ENCODE data around the gene PTPA. TPM values are rescaled to one million over a fixed set of nuclear protein-coding genes. Genes with fewer than 3 reads are reported as not detected.
A peak's percentile ranks its signal among the peaks of the same experiment; 100 is the strongest.

Gene PTPA
- total RNA-seq, 1 donor, result 55.2 TPM

DNA sequence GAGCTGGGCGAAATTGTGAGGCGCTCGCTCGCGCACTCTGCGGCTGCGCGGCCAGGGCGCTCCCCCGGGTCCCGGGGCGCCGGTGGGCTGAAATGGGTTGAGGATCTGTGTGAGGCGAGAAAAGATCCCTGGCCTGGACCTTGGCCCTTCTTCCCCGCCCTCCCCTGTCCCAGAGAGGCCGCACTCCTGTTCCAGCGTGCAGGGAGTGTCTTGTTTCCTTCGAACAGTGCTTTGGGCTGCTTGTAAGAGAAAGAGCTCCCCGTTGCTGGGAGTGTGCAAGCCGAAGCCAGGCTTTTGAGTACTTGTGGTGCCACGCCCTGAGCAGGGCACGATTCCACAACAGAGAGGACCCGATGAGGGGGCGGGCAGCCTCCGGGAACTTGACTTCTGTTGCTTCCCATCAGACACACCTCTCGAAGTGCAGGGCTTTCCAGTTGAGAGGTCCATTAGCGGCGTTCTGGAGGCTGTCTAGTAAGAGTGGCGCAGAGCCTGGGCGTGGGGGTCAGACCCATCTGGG lies 29.8 kb upstream of the PTPA start:
- DNase-seq (ENCODE audit: low read depth in 2 of 3, low spot score in 2 of 3), result no peak

DNA sequence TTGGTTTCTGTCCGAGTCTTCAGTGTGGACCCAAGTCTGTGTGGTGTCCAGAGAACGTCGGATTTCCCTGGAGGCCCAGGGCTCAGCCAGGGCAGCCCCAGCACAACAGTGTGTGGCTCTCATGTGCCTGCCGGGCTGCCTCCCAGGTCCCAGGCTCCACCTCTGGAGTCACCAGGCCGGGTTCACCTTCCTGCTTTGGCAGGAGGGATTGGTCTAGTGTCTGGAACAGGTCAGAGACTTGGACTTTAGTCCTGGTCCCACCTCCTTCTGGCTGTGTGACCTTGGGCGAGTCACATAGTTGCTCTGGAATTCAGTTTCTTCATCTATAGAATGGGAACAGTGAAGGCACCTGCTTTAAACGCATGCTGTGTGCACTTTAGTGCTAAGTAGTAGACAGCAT lies 27.1 kb upstream of the PTPA start:
- DNase-seq (ENCODE audit: low read depth in 2 of 3, low spot score in 2 of 3), result no peak

DNA sequence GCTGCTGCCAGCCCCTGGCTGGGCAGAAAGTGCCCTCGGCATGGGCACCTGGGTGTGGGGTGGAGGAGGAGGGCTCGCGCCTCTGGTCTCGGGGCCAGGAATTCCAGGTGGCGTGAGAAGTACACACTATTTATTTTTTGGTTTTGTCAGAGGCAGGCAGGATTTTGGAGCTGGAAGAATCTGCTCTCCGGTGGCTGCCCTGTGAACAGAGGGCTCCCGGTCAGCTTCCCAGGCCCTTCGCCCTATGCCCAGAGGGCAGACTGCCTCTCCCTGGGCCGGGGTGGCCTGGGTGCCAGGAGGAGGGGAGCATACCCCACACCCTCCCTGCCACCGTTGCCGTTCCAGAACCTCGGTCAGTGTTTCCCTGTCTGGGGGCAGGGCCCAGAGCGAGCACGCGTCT lies 22.0 kb upstream of the PTPA start:
- no peak for DNase-seq (ENCODE audit: low read depth in 2 of 3, low spot score in 2 of 3)

DNA sequence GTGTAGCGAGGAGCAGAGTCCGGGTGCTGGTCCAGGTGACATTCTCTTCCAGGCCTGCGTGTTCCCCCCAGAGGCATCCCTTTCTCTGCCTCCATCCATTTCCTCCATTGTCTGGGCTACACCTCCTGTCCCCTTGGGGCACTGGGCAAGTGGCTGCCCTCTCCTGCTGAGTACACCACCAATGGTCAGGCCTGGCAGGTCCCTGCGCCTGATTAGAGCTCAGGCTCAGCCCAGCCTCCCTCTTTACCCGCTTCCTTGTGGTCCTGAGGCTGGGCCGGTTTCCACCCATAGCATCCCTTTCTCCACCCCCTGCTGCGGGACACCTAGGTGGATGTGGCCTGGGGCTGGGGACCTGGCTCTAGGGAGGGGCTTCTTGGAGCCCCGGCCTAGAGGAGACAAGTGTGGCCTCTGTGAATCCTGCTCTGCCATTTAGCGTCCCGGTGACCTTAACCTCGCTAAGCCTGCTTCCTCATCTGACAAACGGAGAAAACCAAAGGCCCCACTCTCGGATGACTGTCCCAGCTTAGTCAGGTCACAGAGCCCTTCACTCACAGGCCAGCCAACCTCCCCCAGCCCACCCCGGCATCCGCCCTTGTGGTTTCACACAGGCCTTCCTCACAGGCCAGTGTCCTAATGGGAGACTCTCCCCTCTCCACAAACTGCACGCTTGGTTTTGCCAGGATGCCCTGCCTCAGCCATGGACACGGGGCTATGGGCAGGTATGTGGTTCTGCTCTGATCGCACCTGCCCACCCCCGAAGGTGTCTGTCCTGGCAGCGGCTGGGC lies 17.4 kb upstream of the PTPA start:
- DNase-seq (ENCODE audit: low read depth in 2 of 3, low spot score in 2 of 3), result no peak

DNA sequence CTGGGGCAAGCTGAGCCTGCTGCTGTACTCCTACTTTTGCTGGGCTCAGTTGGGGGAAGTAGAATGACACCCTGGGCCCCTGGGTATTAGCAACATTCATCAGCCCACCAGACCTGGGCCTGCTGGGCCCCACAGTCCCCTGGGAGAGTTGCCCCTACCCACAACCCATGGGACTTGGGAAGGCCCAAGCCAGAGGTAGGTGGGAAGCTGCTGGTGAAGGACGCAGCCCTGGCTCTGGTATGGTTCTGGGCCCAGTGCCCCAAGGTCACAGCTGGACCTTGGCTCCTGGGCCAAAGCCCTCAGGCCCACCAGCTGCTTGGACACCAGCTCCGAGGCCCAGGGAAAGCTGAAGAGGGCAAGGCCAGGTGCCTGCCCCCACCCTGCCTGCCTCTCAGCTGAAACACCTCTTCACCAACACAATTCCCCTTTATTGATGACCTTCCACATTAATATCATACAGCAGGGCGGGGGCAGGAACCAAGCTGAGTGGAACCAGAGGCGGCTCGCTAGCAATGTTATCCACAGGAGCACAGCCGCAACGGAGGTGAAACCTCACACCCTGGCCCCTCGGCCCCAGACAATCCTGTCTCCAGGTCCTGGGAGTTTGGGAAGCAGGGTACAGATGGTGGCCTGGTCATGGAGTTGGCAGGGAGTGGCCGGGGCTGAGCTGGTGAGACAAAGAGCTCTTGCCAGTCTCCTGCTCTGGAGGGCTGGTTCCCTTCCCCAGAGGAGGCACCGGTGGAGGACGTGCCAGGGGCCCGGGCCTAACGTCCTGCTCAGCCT lies 16.6 kb upstream of the PTPA start:
- no peak for DNase-seq (ENCODE audit: low read depth in 2 of 3, low spot score in 2 of 3)

DNA sequence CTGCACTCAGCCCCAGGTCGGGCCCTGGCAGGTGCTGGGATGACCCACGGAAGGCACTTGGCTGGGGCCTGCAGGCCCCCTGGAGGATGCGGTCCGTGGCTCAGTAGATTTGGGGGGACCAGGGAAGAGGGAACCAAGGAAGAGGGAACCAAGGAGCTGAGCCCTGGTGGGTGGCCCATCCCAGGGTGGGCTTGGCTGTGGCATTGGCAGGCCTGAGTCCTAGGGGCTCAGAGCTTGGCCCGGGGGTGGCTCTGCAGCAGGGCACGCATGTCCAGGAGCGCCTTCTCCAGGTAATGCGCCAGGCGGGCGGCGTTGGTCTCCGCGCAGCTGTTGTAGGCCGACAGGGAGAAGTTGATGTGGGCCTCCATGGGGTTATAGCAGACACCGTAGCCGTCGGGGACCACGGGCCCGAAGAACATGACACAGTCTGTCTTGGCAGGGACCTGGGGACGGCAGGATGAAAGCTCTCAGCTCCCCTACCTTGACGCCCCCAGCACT lies 16.0 kb upstream of the PTPA start:
- no peak for DNase-seq (ENCODE audit: low read depth in 2 of 3, low spot score in 2 of 3)

DNA sequence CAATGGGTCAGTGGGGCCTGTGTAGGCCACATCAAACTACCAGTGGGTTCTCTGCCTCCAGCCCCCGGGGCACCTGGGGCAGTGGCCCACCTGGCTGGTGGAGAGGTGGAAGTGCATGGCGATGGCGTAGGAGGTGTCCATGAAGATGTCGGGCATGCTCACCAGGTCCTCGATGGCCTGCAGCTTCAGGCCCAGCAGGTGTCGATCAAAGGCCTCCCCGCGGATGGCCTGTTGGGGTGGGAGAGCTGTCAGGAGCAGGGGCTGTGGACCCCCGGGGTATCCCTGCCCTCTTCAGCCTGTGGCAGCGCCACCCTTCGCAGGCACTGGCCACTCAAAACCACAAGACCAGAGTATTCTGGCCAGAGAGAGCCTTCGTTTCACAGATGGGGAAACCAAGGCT lies 15.3 kb upstream of the PTPA start:
- no peak for DNase-seq (ENCODE audit: low read depth in 2 of 3, low spot score in 2 of 3)

DNA sequence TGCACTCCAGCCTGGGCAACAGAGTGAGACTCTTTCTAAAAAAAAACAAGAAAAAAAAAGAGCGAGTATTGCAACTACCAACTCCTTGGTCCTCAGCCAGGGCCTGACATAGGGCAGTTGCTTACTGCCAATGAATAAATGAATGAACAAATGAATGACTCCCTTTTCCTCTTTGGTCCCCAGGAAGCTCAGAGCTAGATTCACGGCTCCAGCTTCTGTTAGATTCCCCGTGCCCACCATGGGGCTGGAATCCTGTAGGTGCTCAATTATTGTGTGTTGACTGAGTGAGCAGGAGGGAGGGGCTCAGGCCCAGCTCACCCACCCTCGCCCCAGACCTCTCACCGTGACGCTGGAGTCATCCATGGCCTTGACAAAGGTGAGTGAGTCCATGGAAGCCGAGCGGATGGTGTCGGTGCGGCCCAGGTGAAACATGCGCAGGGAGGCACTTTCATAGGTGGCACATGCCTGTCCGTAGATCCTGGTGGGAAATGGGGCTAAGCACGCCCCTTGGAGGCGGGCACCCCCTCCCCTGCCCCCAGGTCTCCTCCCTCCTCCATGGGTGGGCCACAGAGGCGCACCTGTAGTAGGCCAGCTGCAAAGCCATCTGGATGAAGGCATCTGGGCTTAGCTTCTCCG lies 13.4 kb upstream of the PTPA start:
- DNase-seq (ENCODE audit: low read depth in 2 of 3, low spot score in 2 of 3), result no peak

DNA sequence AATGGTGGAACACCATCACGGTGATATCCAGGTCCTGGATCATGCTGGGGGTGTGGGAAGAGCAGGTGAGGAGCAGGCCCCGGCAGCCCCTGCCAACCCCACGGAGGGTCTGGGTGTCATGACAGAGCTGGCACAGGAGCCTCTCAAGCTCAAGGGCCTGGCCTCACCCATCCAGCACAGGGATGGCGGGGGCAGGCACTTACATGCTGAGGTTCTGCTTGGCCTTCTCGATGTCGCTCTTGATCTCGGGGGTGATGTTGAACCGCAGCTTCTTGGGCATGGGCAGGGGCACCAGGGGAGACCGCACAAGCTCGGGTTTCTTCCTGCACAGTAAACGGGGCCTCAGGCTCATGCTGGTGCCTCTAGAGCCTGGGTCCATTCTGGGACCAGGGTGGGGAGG lies 12.9 kb upstream of the PTPA start:
- DNase-seq (ENCODE audit: low read depth in 2 of 3, low spot score in 2 of 3), result no peak

DNA sequence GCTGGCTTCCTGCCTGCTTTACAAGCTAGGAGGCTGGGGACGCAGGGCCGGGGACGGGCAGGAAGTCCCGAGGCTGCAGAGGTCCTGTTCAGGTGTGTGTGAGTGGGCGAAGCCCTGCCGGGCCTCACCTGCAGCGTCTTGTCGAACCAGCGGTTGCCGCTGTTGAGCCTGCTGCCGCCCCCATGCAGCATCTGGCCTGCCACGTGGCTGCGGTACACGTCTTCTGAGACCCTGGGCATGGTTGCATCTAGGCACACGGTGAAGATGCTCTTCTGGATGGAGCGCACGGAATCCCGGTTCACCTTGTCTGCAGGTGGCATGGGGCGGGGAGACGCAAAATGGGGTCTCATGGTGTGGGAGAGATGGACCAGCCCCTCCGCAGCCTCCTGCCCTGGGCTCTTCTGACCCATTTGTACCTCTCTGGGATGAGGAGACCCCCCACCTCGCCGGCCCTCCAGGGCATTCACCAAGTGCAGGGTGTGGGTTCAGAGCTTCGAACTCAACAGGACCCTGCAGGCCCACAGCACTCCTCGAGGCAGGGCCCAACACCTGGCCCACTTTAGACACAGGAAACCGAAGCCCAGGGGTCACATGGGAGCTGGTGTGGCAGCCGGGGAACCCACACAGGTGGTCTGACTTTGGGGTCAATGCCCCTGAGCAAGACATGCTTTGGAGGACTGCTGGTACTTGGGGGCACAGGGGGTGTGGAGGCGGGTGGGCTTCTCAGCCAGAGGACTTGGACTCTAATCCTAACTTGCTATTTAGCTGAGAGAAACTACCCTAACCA lies 10.6 kb upstream of the PTPA start:
- DNase-seq (ENCODE audit: low read depth in 2 of 3, low spot score in 2 of 3), result no peak

DNA sequence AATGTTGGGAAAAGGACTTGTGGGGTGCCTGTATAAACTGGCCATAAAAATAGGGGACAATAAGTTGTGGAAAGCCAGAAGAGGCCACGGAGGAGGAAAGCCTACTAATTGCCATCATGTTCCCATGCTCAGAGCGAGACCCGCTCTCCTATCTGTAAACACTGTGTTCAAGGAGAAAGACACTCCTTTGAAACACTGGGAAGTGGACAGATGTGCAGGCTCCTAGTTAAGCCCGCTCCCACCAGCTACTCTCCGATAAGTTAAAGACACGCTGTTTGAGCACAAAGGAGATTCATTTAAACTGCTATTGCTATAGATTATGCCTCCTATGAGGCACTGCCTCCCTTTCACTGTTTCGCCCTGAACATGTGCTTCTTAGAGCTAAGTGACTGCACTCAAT lies 9.9 kb upstream of the PTPA start:
- DNase-seq (ENCODE audit: low read depth in 2 of 3, low spot score in 2 of 3), result no peak

DNA sequence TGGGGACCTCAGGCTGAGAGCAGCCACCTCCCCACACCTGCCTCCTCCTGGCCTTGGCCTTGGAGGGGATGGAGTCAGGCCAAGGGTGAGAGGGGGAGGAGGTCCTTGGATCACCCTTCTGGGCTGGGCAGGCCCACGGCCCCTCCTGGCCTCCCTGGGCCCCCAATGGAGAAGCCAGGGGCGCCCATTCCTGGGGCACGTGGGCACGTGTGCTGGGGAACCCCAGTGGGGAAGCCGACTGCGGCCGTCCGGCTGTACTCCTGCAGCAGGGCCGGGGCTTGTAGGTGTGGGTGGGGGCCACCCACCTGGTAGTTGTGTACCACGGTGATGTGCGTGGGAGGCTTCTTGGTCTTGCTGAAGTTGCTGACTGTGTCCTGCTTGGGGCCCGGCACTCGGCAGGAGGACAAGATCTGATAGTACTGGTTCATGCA lies 9.1 kb upstream of the PTPA start:
- no peak for DNase-seq (ENCODE audit: low read depth in 2 of 3, low spot score in 2 of 3)

DNA sequence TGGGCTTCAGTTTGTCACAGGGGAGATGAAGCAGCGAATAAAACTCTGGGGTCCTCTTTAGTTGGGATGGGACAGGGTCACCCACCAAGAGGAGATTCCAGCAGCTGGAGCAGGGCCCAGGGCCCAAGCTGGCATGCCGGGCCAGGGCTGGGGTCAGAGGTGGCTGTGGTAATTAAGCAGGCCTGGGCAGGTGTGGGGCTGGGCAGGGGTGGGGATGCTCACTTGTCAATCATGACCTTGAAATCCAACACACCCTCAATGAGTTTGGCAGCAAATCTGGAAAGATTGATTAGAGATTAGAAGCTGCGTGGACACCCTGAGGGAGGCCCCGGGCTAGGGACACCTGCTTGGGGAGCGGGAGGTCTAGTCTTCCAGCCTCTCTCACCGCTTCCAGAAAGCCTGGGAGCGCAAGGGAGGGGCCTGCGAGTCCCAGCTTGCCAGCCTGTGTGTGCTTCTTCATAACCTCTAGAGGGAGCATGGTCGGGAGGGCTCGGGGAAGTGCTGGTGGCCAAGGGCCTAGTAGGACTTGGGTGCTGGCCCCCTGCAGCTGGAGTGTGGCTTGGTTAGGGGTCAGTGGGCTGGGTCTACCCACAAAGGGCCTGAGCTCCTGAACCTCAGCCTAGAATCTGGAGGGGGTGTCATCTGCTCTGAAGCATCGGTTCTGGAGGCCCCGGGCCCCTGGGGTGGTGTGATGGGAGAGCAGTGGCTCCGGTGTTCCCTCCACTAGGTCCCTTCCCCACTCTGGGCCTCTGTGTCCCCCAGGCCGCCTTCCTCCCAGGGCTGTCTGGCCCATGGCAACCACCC lies 8.2 kb upstream of the PTPA start:
- DNase-seq (ENCODE audit: low read depth in 2 of 3, low spot score in 2 of 3), result peak in 2 of 3 donors; percentile 39 to 53

DNA sequence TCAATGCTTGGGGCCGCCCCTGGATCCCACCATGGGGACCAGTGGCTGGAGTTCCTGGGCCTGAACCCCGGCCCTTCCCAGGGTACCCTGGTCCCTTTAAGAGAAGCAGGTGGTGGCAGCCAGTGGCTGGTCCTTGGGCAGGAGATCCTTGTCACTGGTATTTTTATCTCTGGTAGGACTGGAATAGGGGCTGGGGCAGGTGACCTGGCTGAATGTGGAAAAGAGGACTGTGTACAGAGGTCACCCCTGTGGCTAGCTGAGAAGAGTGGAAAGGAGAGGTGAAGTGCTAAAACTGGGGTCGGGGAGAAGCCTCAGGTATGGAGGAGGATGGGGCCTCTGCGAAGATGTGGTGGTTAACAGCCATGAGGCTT lies 7.6 kb upstream of the PTPA start:
- DNase-seq (ENCODE audit: low read depth in 2 of 3, low spot score in 2 of 3), result no peak

DNA sequence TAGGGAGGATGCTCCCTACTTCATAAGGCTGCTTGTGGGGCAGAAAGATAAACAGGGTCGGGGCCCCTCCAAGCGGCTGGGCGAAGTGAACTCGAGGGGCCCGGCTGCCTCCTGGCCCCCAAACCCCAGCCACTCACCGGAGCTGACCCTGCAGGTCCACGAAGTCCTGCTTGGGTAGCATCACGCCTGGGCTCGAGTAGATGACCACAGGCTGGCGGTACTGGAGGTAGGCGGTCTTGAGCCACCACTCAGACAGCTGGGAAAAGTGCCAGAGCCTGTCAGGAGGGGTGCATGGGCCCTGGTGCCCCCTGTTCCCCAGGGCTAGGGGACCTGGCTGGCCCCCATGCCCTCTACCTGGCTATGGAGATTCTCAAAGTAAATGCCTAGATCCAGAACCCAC lies 7.2 kb upstream of the PTPA start:
- DNase-seq (ENCODE audit: low read depth in 2 of 3, low spot score in 2 of 3), result no peak

DNA sequence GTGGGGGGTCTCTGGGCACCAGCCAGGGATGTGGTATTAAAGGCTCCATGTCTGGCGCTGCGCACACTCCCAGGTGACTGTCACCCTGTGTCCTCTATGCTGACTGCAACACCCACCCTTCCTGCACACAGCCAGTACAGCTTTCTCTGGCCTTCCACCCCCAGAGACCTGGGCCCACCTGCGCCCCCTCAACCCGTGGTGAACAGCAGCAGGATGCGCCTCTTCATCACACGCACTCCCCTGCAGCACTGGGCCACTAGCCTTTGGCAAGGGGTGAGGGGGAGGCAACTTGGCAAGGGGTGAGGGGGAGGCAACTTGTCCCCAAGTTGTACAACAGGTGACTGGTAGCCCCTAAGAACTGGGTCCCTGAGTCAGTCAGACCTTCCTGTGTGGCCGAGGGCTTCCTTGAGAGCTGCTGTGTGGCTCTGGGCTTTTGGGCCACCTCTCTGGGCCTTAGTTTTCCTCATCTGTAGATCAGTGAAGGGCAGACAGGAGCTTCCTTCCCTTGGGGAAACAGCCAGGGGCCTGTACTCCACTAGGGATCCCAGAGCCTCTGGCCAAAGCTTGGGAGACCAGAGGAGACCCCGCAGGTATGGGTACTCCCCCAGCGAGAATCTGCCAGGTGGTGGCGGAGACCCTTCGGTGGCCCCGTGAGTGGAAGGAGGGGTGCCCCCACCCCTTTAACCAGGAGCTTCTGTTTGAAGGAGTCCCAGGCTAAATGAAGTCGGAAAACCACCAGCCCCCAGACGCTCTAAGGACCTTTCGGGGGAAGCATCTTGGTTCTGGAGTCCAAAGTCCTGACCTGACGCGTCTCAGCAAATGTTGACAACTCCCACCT lies 5.1 kb upstream of the PTPA start:
- no peak for DNase-seq (ENCODE audit: low read depth in 2 of 3, low spot score in 2 of 3)

DNA sequence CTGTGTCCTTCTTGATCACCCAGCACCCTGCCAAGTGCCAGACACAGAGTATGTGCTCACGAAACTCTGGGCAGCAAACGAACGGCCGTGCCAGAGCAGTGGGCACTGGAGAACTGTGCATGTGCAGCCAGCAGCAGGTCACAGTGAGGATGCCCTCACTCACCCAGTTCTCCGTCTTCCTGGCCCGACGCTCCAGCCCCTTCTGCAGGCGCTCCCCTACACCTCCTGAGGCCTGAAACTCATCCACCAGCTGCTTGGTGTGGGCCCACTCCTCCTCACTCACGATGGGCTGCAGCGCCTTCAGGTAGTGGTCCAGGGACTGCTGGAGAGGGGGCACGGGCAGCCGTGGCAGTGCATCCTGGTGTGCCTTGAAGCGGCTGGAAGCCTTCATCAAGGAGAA lies 3.6 kb upstream of the PTPA start:
- DNase-seq (ENCODE audit: low read depth in 2 of 3, low spot score in 2 of 3), result no peak

DNA sequence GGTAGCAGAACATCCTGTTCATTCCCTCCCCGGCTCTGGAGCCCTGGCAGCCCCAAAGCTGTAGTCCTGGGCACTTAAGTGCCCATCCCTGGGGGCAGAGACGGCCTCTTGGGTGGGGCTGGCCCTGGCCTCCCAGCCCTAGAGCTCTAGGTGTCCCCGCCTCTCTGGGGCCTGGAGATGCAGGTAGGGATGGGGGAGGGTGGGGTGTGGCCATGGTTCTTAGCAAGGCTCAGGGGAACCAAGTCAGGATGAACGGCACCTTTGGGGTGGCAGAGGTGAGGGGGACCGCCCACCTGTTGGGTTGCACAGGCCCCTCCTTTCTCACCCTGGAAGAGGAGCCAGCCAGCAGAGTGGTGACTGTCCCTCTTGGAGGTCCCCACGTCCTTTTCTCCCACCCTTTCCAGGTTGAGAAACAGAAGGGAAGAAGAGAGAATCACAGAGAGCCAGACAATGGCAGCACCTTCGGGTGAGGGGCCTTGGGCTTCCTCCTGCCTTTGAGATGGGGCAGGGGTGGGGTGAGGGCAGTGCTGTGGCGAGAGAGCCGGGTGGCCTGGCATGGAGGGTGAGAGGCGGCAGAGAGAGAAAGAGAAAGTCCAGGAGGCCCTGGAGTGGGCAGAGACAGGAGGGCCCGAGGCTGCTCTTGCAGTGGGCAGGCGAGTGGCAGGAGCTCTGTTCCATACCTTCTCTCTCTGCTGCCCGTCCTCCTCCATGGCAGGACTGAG lies 3.0 kb upstream of the PTPA start:
- DNase-seq (ENCODE audit: low read depth in 2 of 3, low spot score in 2 of 3), result no peak
